ENCODE data around the gene WNT11. TPM values are rescaled to one million over a fixed set of nuclear protein-coding genes. Genes with fewer than 3 reads are reported as not detected.

WNT11 gene
- total RNA-seq, 4 donors from 2014 or later: 4.2 to 11.4 (median 7.4) TPM

DNA sequence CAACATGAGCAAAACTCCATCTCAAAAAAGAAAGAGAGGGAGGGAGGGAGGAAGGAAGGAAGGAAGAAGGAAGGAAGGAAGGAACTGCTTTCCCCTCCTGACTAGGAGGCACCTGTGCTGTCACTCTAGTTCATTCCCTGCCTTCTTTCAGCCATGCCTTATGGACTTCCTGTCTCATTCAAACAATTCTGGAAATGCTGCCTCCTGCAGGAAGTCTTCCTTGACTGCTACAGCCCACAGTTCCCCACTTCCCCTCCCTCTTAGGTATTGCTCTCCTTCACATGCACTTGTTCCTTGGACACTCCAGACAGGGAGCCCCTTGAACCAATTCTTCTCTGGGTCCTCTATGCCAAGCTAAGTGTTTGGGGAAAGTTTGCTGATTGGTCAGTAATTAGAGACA lies 31.6 kb upstream of the WNT11 start:
- intact Hi-C loops (cut with DNase I; ENCODE audit: low total_unique reads): no loop called here
- TF ChIP-seq POLR2A (IDR thresholded peaks at IDR 0.05): no peak
- TF ChIP-seq, protein P1, sequence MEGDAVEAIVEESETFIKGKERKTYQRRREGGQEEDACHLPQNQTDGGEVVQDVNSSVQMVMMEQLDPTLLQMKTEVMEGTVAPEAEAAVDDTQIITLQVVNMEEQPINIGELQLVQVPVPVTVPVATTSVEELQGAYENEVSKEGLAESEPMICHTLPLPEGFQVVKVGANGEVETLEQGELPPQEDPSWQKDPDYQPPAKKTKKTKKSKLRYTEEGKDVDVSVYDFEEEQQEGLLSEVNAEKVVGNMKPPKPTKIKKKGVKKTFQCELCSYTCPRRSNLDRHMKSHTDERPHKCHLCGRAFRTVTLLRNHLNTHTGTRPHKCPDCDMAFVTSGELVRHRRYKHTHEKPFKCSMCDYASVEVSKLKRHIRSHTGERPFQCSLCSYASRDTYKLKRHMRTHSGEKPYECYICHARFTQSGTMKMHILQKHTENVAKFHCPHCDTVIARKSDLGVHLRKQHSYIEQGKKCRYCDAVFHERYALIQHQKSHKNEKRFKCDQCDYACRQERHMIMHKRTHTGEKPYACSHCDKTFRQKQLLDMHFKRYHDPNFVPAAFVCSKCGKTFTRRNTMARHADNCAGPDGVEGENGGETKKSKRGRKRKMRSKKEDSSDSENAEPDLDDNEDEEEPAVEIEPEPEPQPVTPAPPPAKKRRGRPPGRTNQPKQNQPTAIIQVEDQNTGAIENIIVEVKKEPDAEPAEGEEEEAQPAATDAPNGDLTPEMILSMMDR (IDR thresholded peaks at IDR 0.05): no peak
- H3K4me3 ChIP-seq (ENCODE audit: low read depth, poor library complexity, severe bottlenecking): no peak overlapping the region
- DNase-seq (ENCODE audit: low spot score in 2 of 2): no peak

DNA sequence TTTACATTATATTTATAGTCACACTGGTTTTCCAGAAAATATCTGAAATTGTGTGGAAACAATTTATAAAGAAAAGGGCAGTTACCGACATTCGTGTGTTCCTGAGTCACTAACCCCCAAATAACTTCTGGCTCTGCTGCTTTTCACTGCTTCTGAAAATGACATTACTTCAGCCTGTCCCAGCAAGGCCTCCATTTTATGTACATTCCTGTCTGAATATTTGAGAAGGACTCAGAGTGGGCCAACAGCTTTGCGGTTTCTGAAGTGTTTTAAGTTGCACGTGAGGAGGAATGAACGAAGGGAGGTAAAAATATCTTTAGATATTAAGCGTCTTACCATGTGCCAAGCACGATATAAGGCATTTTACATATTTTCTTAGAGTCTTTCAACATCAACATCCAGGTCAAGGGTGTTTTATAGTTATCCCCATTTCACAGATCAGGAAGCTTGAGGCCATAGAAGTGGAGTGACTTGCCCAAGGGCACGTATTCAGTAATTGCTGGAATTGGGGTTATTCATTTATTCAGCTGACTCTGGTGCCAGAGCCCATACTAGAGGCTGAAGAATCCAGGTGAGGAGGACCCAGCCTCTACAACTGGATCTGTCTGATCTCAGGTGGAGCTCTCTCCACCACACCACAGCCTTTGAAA lies 30.8 kb upstream of the WNT11 start:
- 79 to 83% methylated on average over 8 of the region's 8 CpGs for WGBS, 2 donors
- no peak for DNase-seq (ENCODE audit: low spot score in 2 of 2)
- H3K4me3 ChIP-seq (ENCODE audit: low read depth, poor library complexity, severe bottlenecking): no peak overlapping the region
- TF ChIP-seq, protein P1 (IDR thresholded peaks at IDR 0.05): no peak
- TF ChIP-seq POLR2A (IDR thresholded peaks at IDR 0.05): no peak
- intact Hi-C loops (cut with DNase I; ENCODE audit: low total_unique reads): no loop called here

DNA sequence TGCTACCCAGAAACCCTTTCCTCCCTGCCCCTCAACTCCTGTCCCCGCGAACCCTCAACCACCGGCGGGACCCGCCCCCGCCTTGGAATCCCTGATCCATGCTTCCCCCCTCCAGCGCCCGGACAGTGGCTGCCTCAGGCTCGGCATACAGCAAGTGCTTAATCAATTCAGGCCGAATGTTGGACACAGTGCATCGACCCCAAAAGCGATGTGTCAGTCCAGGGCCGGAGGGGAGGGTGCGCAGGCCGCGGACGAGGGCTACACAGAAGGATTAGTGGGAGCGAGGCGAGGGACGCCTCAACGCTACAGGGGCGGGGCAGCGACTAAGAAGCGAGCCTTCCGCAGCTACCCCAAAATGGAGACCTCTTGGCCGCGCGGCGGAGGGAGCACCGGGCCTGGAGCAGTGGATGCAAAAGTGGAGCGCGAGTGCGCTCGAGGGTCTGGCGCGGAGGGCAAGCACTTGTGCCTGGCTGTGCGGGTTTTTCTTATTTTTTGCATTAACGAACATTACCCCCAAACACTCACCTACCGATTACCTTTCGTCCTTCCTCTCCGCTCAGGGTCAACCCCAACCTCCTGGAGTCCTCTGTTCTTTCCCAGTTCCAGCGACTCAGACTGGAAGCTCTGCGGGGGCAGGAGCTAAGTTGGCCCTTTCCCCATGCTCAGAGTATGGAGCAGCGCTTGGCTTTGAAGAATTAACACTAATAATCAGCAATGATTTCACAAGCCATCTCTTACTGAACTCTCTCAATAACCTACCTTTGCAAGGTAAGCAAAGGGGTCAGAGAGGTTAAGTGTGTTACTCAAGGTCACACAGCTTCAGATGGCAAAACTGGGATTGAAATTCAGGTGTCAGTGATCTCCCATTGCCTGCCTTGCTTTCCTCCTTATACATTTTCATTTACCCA lies 30.0 kb upstream of the WNT11 start:
- DNase-seq (ENCODE audit: low spot score in 2 of 2): peak in 1 of 2 donors; percentile 93
- 4 to 6% methylated on average over 37 to 40 of the region's 44 CpGs for WGBS, 2 donors
- TF ChIP-seq POLR2A (IDR thresholded peaks at IDR 0.05): no peak
- TF ChIP-seq, protein P1 (IDR thresholded peaks at IDR 0.05): no peak
- H3K4me3 ChIP-seq (ENCODE audit: low read depth, poor library complexity, severe bottlenecking): peak overlapping the region; percentile 93
- intact Hi-C loops (cut with DNase I; ENCODE audit: low total_unique reads): no loop called here

DNA sequence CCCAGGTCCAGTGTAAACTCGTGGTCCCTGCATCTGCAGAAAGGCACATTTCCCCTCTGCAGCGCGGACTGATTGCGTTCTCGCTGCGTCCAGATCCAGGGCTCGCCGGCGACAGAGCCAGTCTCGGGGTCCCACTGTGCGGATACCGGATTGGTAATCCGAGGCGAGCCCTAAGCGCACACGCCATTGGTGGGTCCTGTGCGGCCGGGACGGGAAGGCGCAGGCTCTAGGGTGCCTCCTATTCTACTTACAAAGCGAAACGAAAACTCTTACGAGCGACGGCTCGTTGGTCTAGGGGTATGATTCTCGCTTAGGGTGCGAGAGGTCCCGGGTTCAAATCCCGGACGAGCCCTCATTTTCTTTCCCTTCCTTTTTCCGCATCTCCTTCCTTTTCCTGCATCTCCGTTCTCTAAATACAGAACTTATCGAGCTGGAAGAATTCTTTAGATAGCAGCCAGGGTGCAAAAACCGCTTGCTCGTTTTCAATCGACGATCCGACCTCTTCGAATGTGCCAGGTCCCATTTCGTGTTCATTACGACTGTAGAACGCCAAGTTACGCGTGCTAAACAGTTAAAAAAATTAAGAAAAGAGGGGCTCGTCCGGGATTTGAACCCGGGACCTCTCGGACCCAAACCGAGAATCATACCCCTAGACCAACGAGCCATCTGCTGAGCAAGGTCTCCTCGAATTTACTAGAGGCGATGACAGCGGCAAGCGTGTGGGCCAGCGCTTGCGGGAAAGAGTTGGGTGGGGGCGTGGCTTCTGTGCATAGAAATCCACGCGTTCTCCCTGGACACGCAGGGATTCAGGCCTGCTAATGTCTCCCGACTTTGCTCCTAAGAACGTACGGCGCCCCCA lies 29.2 kb upstream of the WNT11 start:
- WGBS, 2 donors: 0% methylated on average over 64 of the region's 65 CpGs
- no peak for TF ChIP-seq POLR2A (IDR thresholded peaks at IDR 0.05)
- TF ChIP-seq, protein P1 (IDR thresholded peaks at IDR 0.05): no peak
- DNase-seq (ENCODE audit: low spot score in 2 of 2): peak; percentile 92 to 98
- H3K4me3 ChIP-seq (ENCODE audit: low read depth, poor library complexity, severe bottlenecking): peak overlapping the region; percentile 93
- intact Hi-C loops (cut with DNase I; ENCODE audit: low total_unique reads): no loop called here

DNA sequence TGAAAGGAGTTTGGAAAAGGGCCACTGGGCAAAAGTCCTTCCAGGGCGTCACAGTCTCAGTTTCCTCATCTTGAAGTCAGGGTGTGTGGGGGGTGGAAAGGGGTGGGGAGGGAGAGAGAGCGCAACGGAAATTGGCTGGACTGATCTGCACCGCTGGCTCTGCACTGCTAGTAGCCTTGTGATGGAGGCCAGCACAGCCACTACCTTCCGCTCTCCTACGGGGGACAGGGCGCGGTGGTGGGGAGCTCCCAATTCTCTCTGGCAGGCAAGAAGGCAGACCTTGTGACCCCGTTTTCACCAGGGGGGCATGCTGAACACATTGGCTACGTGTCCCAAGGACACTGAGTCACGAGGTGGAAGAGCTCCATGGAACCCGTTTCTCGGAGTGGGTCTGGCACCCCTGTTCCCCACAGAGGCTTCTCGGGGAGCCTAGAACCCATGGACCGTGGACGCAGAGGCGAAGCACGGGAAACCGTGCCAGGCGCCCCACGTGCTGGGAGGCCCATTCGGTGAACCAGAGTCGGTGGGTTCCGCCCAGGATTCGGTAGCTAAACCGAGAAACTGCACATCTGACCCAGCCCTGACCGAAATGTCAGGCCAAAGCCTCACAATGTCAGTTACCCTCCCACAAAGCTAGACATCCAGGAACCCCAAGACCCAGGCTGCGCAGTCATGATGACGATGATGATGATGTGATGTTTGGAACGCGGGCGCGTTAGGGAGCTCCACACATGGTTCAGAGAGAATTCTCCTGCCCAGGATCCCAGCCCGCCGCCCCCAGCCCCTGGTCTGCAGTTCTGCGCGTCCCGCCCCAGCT lies 28.3 kb upstream of the WNT11 start:
- 8 to 14% methylated on average over 11 to 38 of the region's 38 CpGs for WGBS, 2 donors
- H3K4me3 ChIP-seq (ENCODE audit: low read depth, poor library complexity, severe bottlenecking): peak overlapping the region; percentile 54
- TF ChIP-seq, protein P1 (IDR thresholded peaks at IDR 0.05): no peak
- no peak for TF ChIP-seq POLR2A (IDR thresholded peaks at IDR 0.05)
- intact Hi-C loops (cut with DNase I; ENCODE audit: low total_unique reads): no loop called here
- DNase-seq (ENCODE audit: low spot score in 2 of 2): peak; percentile 61 to 92
